Sigmoid colon (tissue), 7 donors: ENCODE measurements around the gene OR52H1. TPM values are rescaled to one million over a fixed set of nuclear protein-coding genes. Genes with fewer than 3 reads are reported as not detected.

Experiments
- DNase-seq: peaks from one replicate; pipeline ENCODE4 v3.0.0-alpha.2; 2019
- H3K27ac ChIP-seq, 4 donors: fragments of 200-600 bp; sonication (generic); one replicate each; pipeline ENCODE4 v1.5.1; 2016 to 2019; ENCODE audit warnings: mild to moderate bottlenecking in 1 of 4
- H3K27me3 ChIP-seq, 3 donors: fragments of 200-600 bp; sonication (generic); one replicate each; pipeline ENCODE4 v1.5.1; 2019; ENCODE audit warnings: mild to moderate bottlenecking in 1 of 3
- H3K36me3 ChIP-seq, 4 donors: fragments of 200-600 bp; sonication (generic); one replicate each; pipeline ENCODE4 v1.5.1; 2016 to 2019
- H3K4me1 ChIP-seq, 4 donors: fragments of 200-600 bp; sonication (generic); one replicate each; pipeline ENCODE4 v1.5.1; 2017 to 2019
- H3K4me3 ChIP-seq, 4 donors: fragments of 200-600 bp; sonication (generic); one replicate each; pipeline ENCODE4 v1.5.1; 2017 to 2019; ENCODE audit warnings: mild to moderate bottlenecking in 2 of 4, moderate library complexity in 1 of 4
- H3K9me3 ChIP-seq, 4 donors: fragments of 200-600 bp in 3 of 4; sonication (generic) in 3 of 4; one replicate each; pipeline versions ENCODE4 v1.5.1 to v1.6.1; 2013 to 2019
- CTCF ChIP-seq, 4 experiments: fragments of 450-650 bp in 3 of 4; fragments of 200-600 bp in 1 of 4; IDR thresholded peaks; one replicate each; pipeline ENCODE4 v1.5.1; 2016 to 2019; ENCODE audit warnings: antibody characterized with exemption in 4 of 4, mild to moderate bottlenecking in 3 of 4, moderate library complexity in 2 of 4
- EP300 ChIP-seq, 4 donors: sonication (generic); formaldehyde crosslinking; IDR thresholded peaks; one replicate each; pipeline ENCODE4 v1.6.1; 2017; ENCODE audit warnings: antibody characterized with exemption in 4 of 4
- POLR2A ChIP-seq, 2 donors: fragments of 450-650 bp; IDR thresholded peaks; one replicate each; pipeline ENCODE4 v1.6.1; 2016; ENCODE audit warnings: antibody characterized with exemption in 2 of 2, mild to moderate bottlenecking in 2 of 2, moderate library complexity in 2 of 2
- POLR2AphosphoS5 ChIP-seq, 4 donors: sonication (generic); formaldehyde crosslinking; IDR thresholded peaks; one replicate each; pipeline ENCODE4 v1.6.1; 2017; ENCODE audit warnings: antibody characterized with exemption in 4 of 4
- WGBS, 2 donors: extraction: QIAGEN DNeasy Blood & Tissue Kit; methylation state at CpG; one replicate each; pipeline ENCODE4 v1.1.7; 2013; 5-methylcytosine and 5-hydroxymethylcytosine counted together
- intact Hi-C: fragments of 100-400 bp; cut with DNase I; formaldehyde crosslinking; loops from one replicate; pipeline ENCODE4 v1.15.1; 2023
- polyA plus RNA-seq, 3 donors: library from polyadenylated mRNA; stranded (reverse); fragments of 200-250 nt; gene quantifications; one replicate each; pipeline ENCODE4 v1.2.3, GENCODE V29; 2013
- total RNA-seq, 4 donors: library from RNA; depleted of rRNA; stranded (reverse); fragments of >200 nt; gene quantifications; one replicate each; pipeline ENCODE4 v1.1.0, GENCODE V29; 2016
- donor health status: healthy with polysubstance abuse.
- donor health status: Bipolar disorder and iron deficiency.
- donor health status: healthy.

Gene OR52H1
- total and polyA plus RNA-seq, 7 donors: 0.09 to 3.0 (median 1.6) TPM; not detected in 3

GRCh38 chr11:5541427-5541826 lies 6.9 kb downstream of the OR52H1 start:
- Histone ChIP-seq H3K4me1 (no peaks in the 10 kb centered on the region), H3K27me3 (no peaks in the 10 kb centered on the region), H3K36me3 (no peaks in the 10 kb centered on the region), H3K27ac (no peak overlapping the region), H3K9me3 (no peaks in the 10 kb centered on the region), H3K4me3 (no peak overlapping the region)
- 30 to 49% methylated on average over 1 of the region's 1 CpG for WGBS, 2 donors
- TF ChIP-seq CTCF (IDR thresholded peaks at IDR 0.05) (no peak), POLR2AphosphoS5 (IDR thresholded peaks at IDR 0.05) (no peak), POLR2A (IDR thresholded peaks at IDR 0.05) (no peak), EP300 (IDR thresholded peaks at IDR 0.05) (no peak)
- intact Hi-C loops: no loop called here
- no peak for DNase-seq

GRCh38 chr11:5536482-5536881 lies 11.9 kb downstream of the OR52H1 start:
- H3K4me3 ChIP-seq: no peak overlapping the region
- H3K36me3 ChIP-seq: no peaks in the 10 kb centered on the region
- intact Hi-C loops: no loop called here
- no peaks in the 10 kb centered on the region for H3K9me3 ChIP-seq
- no peak for DNase-seq
- H3K27ac ChIP-seq: no peak overlapping the region
- no peaks in the 10 kb centered on the region for H3K27me3 ChIP-seq
- TF ChIP-seq CTCF (IDR thresholded peaks at IDR 0.05) (no peak), EP300 (IDR thresholded peaks at IDR 0.05) (no peak), POLR2A (IDR thresholded peaks at IDR 0.05) (no peak), POLR2AphosphoS5 (IDR thresholded peaks at IDR 0.05) (no peak)
- no peaks in the 10 kb centered on the region for H3K4me1 ChIP-seq

GRCh38 chr11:5534046-5534445 lies 14.3 kb downstream of the OR52H1 start:
- WGBS, 2 donors: 61 to 80% methylated on average over 1 of the region's 1 CpG
- H3K9me3 ChIP-seq: no peaks in the 10 kb centered on the region
- no peaks in the 10 kb centered on the region for H3K27me3 ChIP-seq
- H3K36me3 ChIP-seq: no peaks in the 10 kb centered on the region
- no peak overlapping the region for H3K4me3 ChIP-seq
- H3K4me1 ChIP-seq: no peaks in the 10 kb centered on the region
- no peak overlapping the region for H3K27ac ChIP-seq
- intact Hi-C loops: no loop called here
- DNase-seq: no peak
- TF ChIP-seq POLR2A (IDR thresholded peaks at IDR 0.05) (no peak), CTCF (IDR thresholded peaks at IDR 0.05) (no peak), POLR2AphosphoS5 (IDR thresholded peaks at IDR 0.05) (no peak), EP300 (IDR thresholded peaks at IDR 0.05) (no peak)

- no peak for TF ChIP-seq CTCF (IDR thresholded peaks at IDR 0.05)
- TF ChIP-seq POLR2A (IDR thresholded peaks at IDR 0.05): no peak
- no peak for TF ChIP-seq EP300 (IDR thresholded peaks at IDR 0.05)
- TF ChIP-seq POLR2AphosphoS5 (IDR thresholded peaks at IDR 0.05): no peak
- intact Hi-C loops: no loop called here
- DNase-seq: no peak
- Histone ChIP-seq H3K27me3 (no peaks in the 10 kb centered on the region), H3K4me1 (no peaks in the 10 kb centered on the region), H3K27ac (no peak overlapping the region), H3K9me3 (no peaks in the 10 kb centered on the region), H3K36me3 (no peaks in the 10 kb centered on the region), H3K4me3 (no peak overlapping the region)
- WGBS, 2 donors: 76 to 78% methylated on average over 2 of the region's 2 CpGs
Observed at GRCh38 chr11:5531053-5531831, 17.1 kb downstream of the OR52H1 start.

- Histone ChIP-seq H3K9me3 (no peaks in the 10 kb centered on the region), H3K27ac (no peak overlapping the region), H3K27me3 (no peaks in the 10 kb centered on the region), H3K4me3 (no peak overlapping the region), H3K4me1 (no peaks in the 10 kb centered on the region), H3K36me3 (no peaks in the 10 kb centered on the region)
- TF ChIP-seq POLR2AphosphoS5 (IDR thresholded peaks at IDR 0.05) (no peak), EP300 (IDR thresholded peaks at IDR 0.05) (no peak)
- DNase-seq: no peak
- intact Hi-C loops: no loop called here
- WGBS, 2 donors: 37 to 58% methylated on average over 1 of the region's 1 CpG
Observed at GRCh38 chr11:5528495-5528894, 19.8 kb downstream of the OR52H1 start.
